Activated CD8-positive, alpha-beta memory T cell treated with anti-CD3 and anti-CD28 coated beads for 36 hours (primary cell): ENCODE measurements around the gene PORCN. TPM values are rescaled to one million over a fixed set of nuclear protein-coding genes. Genes with fewer than 3 reads are reported as not detected.

Experiments
- CTCF ChIA-PET: fragments of 350-600 bp; sonication (Branson Sonifier 250); formaldehyde crosslinking; loops from one replicate; lab custom pipeline; 2021; ENCODE audit warnings: antibody characterized with exemption; lab: Charles Lee
- POLR2A ChIA-PET: fragments of 350-600 bp; sonication (Branson Sonifier 250); formaldehyde crosslinking; loops from one replicate; lab custom pipeline; 2021; ENCODE audit warnings: antibody characterized with exemption; lab: Charles Lee
- total RNA-seq, 2 experiments: library from RNA; stranded (reverse); gene quantifications; one replicate each; pipeline ENCODE4 v1.2.3, GENCODE V29; 2021

PORCN gene
- total RNA-seq: 10 to 100 TPM; 10.3 to 11.6 TPM

DNA sequence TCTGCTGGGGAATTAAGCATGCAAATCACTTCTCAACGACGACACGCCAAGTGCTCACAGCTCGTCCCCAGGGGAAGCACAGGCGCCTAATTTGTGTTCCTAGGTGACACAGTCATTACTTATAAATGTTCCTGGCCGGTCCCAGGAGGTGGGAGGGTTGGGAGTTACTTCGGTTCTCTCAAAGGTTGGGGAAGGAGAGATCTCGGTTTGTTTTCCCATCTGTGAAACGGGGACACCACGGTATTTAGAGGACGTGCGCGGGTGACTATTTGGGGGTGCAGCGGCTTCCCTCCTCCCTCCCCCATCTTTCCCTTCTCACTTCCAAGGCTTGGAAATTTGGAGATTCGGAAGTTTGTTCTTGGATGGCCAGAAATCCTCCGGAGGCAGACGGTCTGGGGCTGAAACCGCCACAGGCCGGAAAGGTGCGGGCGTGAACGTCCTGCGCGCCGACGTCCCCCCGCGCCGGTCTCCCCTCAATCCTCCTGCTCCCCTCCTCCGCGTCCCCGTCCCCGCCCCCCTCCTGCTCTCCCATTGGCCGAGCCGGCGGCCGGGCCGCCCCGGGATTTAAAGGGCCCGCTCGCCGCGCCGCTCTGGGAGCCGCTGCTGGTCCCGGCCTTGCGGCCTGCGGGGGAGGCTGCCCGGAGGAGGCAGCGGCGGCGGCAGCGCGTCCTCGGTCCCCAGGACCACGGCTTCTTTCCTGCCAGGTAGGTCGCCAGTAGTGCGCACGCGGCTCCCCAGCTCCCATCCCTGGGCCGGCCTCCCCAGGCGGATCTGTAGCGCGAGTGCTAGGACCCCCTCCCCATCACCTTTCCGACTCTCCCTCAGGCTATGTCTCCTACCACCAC, at the start of gene PORCN:
Gene PORCN, plus strand, starts transcription at position 593 of the 845 bp plus-strand sequence. CDS start 829 bp downstream, outside the sequence.
- ChIA-PET CTCF (no interaction called here), POLR2A (no interaction called here)

DNA sequence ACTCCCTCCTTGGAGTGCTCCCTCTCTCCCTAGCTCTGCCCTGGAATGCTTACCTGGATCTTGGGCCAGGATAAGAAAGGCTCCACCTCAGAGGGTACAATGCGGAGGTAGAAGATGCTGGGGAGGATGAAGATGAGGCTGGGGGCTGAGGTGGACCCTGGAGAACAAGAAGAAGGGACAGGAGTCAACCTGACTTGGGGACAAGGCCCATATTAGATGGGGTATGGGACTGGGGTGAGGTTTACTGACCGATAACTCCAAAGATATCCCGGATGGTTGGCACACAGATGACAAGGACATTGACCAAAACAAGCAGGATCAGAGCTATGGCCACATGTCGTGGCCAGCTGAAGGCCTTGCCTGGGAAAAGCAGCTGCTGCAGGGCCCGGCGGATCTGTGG, 49.3 kb upstream of the PORCN start:
- ChIA-PET CTCF (no interaction called here), POLR2A (interaction anchor here (0.7 kb wide), 1 partner anchor 21 kb away, joined by 3 read pairs; no protein-coding TSS in a partner anchor)

DNA sequence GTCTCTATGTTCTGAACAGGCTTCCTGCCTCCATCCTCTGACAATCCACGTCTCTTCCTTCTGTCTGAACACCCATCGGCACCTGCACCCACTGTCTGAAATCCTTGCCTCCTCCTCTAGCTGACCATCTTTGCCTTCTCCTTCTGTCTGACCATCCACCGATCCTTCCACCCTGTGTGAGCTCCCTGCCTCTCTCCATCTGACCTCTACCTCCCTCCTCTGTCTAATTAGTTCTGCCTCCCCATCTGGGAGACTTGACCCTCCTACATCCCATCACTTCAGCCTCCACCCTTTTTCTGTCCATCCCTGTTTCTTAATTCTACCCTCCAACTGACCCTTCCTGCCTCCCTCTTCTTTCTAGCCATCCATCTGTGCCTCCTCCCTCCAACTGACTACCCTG, 48.8 kb upstream of the PORCN start:
- ChIA-PET CTCF (no interaction called here), POLR2A (no interaction called here)

DNA sequence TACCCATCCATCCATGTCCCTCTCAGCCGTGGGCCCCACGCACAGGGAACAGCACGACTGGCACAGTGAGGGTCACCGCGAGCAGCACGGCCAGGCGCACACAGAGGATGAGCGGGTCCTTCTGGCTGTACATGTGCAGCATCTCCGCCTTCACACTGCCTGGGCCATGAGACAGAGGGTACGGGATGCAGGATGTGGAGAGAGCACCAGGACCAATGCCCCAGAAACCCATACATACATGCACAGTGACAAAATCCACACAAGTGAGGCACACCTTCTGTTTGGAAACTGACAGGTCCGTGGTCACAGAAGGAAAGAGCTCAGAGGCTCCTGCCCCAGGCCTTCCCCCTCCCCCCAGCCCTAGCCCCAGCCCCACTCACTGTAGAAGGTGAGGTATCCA, 48.2 kb upstream of the PORCN start:
- ChIA-PET CTCF (no interaction called here), POLR2A (no interaction called here)

DNA sequence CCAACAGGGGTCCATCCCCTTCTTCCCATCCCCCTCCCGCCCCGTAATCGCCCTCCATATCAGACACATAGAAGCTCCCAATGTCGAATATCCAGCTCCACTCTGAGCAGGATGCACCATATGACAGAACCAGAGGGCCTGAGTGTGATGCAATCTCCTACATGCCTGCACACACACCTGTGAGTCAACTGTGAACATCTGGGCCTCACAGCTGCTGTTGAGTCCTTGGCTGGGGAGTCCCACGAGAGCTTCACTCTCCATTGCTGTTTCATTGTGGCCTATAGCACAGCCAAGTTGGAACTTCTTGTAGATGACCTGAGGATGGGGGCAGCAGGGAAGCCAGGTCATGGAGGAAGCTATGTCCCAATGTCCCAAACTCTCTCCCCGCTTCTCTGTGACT, 47.0 kb upstream of the PORCN start:
- POLR2A ChIA-PET: interaction anchor here (0.6 kb wide), 1 partner anchor 653 kb away, joined by 5 read pairs; no protein-coding TSS in a partner anchor
- CTCF ChIA-PET: no interaction called here

DNA sequence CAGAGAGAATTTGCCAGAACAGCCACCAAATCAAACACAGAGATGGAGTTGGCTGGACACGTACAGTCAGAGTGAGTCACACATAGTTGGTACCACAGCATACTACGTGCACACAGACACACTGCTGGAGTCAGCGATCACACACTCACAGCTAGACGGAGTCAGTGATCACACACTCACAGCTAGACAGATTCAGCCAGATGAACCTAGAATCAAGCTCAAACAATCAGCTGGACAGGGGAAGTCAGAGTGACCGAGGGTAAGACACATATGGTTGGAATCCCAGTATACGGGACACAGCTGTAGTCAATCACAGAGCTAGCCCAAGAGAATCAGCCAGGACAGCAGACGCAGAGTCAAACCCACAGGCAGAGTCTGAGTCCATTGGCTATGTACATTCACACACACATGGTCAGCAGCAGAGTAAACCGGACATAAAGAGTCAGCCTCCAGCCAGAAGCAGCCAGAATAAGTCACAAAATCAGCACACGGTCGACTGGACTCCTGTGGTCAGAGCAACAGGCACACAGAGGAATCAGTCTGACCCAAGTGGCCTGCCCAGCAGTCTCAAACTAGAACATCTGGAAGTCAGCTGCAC, 43.4 kb upstream of the PORCN start:
- ChIA-PET POLR2A (interaction anchor here (0.7 kb wide), 1 partner anchor 891 kb away, joined by 5 read pairs; no protein-coding TSS in a partner anchor), CTCF (no interaction called here)

DNA sequence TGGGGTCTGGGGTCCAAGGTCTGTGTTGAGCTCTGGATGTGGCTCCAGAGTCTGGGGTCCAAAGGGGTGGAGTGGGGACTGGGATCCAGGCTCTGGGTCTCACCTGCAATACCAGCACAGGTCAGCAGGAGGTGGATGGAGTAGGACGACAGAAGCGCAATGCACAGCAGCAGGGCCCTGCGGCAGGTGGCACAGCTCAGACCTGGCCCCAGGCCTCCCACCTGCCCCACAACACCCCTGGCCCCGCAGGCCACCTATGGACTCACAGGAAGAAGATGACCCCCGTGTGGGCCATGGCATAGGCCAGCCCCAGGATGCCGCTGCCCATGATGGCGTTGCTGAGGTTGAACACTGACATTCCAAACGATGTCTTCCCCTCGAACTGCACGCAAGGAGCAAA, 42.1 kb upstream of the PORCN start:
- CTCF ChIA-PET: no interaction called here
- POLR2A ChIA-PET: interaction anchor here (1.4 kb wide), 1 partner anchor 108 kb away, joined by 3 read pairs; no protein-coding TSS in a partner anchor

DNA sequence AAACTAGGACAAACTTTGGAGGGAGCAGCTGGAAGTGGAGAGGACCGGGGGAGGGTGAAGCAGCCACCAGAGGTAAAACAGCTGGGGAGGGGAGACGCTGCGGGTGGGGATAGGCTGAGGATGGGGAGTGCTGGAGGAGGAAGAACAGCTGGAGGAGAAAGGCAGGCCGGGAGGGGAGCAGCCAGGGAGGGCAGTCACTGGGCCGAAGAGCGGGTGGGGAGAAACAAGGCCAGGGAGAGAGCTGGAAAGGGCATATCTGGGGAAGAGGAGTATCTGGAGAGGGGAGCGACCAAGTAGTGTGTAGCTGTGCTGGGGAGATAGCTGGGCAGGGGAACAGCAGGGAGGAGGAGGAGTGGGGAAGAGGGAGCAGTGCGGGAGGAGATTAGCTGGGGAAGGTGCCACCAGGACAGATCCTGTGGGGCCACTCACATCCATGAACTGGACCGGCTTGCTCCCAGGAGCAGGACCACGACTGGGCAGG, 41.5 kb upstream of the PORCN start:
- POLR2A ChIA-PET: interaction anchor here (1.4 kb wide), 1 partner anchor 108 kb away, joined by 3 read pairs; no protein-coding TSS in a partner anchor
- CTCF ChIA-PET: interaction anchor here (1.0 to 1.1 kb wide), 2 partner anchors 37 to 72 kb away, joined by 3 read pairs; partner anchors contain the start of gene TBC1D25

DNA sequence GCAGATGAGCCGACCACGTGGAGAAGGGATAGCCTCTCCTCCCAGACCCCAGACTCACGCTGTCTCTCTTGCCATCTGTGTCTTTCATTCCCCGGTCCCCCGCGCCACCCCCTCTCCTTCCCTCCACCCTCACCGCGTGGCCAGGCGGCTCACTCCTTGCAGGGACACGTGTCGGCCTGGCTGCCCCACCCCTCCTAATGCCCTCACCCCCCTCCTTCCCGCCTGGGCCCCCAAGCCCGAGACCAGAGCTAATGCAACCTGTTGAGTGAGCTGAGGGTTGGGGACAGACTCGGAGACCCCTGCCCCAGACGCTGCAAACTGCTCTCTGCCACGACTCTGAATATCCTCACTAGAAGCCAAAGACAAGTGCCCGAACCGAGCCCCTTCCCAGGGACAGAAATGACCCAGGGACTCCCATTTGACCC, 40.5 kb upstream of the PORCN start:
- ChIA-PET CTCF (interaction anchor here (1.1 to 1.4 kb wide), 2 partner anchors 71 to 386 kb away, joined by 3 read pairs; partner anchors contain the start of gene TBC1D25), POLR2A (interaction anchor here (0.7 to 1.4 kb wide), 3 partner anchors 12 to 107 kb away, joined by 3 to 4 read pairs (median 3); no protein-coding TSS in a partner anchor)

DNA sequence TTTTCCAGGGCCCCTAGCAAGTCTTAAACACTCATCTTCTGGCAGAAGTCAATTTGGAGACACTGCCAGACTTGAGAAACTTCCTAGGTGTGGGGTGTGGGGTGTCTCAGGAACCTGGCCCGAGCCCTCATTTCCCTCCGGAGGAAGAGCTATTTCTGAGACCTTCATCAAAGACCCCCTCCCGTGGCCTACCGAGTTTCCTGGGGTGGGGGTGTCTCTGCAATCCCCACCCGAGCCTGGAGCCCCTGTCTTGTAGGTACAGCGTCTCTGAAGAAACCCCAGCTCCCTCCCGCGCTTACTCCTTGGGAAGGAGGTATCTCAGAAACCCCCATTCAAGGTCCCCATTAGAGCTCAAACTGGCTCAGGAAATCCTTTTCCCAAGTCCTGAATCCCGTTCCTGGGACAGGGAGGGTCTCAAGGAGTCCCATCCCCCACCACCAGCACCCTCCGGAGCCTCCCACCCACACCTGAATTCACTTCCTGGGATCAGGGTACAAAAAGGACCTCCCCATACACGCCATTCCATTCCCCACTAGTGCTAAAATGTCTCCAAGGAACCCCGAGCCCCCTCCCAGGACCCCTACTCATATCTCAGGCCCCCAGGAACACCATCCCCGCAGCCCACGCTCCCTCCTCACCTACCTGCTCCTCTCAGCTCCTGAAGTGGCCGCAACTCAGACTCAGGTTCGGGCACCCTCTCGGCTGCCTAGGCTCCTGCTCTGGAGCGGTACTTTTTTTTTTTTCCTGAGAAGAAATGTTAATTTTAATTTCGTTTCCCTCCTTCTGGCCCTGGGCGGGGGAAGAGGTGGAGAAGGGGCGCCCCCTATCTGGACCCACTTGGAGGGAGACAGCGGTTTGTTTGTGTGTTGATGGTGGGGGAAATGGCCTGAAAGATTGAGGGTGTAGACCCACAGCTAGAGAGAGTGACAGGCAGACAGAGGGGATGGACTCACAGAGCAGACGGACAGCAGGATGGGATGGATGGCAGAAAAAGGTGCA, 39.8 kb upstream of the PORCN start:
- ChIA-PET POLR2A (interaction anchor here (0.7 to 1.1 kb wide), 2 partner anchors 12 to 53 kb away, joined by 3 to 4 read pairs; no protein-coding TSS in a partner anchor), CTCF (interaction anchor here (1.4 kb wide), 1 partner anchor 387 kb away, joined by 3 read pairs; no protein-coding TSS in a partner anchor)

DNA sequence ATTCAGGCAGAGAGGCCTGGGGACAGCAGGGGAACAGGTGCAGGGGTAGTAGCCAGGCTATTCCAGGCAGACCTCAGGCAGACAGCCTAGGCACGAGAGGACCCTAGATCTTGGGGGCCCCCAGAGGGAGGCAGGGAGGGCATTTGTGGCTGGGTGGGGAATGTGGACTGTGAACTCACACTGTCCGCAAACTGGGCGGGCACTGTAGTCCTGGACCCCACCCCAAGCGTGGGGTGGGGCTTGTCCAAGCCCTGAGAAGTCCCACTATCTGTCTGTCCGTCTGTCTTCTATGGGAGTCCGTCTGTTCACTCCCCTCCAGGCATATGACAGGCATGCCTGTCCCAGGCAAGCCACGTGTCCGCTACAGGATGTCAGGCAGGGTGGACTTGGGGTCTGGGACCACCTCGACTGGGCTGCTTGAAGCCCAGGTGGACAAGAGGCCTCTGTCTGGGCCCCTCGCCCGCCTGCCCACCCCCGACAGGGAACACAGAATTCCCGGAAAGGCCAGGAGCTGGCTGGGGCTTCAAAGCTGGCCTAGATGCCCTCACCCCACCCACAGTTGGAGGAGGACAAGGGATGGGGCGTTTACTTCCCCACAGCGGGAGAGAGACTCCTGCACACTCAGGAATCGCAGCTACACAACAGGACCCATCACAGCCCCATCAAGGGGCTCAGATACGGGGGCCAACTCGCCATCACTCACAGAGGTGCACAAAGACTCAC, 38.5 kb upstream of the PORCN start, which contains the start of gene SLC38A5:
Gene SLC38A5, minus strand, starts transcription at position 151 of the 723 bp plus-strand sequence. CDS start 2,336 bp downstream, outside the sequence.
- POLR2A ChIA-PET: no interaction called here
- CTCF ChIA-PET: interaction anchor here (0.6 to 0.7 kb wide), 2 partner anchors 155 to 160 kb away, joined by 3 to 4 read pairs; no protein-coding TSS in a partner anchor

DNA sequence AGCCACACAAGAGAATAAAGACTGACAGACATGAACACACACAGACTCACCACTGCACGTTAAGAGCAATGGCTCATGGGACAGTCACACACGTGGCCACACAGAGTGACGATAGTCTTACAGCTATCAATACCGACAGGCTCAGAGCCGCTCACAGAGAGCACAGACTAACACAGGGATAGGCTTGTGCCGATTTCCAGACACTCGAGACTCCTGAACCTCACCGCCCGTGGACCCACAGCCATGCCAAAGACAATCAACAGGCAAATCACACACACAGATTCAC, 38.0 kb upstream of the PORCN start:
- ChIA-PET POLR2A (no interaction called here), CTCF (interaction anchor here (0.6 kb wide), 1 partner anchor 160 kb away, joined by 4 read pairs; no protein-coding TSS in a partner anchor)

DNA sequence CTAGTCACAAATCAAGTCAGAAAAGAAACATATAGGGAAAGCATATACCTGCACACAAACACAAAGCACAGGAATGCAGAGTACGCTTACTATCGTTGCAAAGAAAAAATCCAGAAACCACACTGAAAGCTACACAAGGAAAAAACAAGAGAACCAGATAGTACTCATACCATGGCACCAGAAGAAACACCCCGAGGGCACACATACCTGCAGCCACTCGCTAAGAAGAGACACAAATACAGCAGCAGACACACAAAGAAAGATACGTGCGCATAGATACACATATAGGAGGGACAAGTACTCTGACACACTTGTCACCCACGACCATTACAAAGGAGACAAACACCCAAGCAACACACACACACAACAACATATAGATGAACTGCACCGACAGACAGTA, 37.3 kb upstream of the PORCN start:
- ChIA-PET CTCF (no interaction called here), POLR2A (no interaction called here)

DNA sequence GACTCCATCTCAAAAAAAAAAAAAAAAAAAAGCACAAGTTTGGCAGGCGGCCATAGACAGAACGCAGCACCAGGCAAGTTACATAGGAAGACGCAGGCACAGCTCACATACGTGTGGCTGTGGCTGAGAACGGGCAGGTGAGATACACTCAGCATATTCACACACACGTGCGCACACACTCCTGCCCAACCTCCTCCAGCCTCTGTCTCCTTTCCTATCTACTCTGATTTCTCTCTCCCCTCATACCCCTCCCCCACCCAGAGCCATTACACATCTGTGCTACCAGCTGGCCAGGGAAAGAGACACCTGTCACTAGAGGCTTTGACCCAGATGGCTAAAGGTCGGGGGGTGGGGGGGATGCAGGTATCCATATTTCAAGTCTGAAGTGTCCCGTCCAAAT, 36.6 kb upstream of the PORCN start:
- ChIA-PET POLR2A (no interaction called here), CTCF (no interaction called here)

DNA sequence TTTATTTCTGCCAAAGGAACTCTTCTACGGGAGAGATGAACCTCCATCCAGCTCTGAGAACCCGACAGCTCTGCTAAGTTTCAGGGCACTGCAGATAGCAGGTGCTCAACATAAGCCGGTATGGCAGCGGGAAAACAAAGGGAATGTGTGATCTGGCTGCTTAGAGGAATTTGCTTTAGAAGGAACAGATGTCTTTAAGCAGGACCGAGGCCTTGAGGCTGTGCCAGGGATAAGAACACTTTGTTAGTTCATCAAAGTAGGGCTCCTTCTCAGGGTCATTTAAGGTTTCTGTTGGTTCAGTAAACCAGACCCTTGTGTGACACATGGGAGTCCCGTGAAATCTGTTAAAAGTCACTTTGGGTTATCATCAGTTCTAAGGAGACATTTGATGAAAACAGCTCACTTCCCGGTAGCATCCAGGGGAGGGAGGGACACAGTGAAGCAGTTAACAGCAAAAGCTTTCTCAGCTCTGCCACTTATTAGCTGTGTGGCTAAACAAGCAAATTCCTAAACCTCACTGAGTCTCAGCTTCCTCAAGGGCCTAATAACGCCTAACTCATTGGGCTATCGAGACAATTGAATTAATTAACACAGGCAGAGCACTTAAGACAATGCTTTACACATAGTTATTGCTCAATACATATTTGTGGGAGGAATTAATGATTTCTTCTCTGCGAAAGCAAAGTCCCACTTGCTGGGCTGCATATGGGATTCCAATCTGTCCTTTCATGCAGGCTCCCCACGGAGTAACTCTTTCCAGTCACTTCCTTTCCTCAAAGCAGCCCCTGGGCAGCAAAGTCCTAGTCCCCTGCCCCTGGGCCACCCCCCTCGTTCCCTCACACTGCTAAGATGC, 35.7 kb upstream of the PORCN start:
- POLR2A ChIA-PET: no interaction called here
- CTCF ChIA-PET: no interaction called here

DNA sequence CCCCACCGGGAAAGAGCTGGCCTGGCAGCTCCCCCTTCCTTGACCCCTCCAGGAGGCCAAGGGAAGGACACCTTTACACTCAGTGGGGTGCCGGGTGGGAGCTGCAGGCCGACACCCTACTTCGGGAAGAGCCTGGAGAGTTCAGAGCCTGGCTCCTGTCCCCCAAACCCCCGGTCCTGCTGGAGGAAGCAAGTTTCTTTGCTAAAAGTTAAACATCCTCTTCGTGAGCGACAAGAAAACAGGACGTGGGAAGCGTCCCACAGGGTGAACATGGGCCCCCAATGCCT, 35.1 kb upstream of the PORCN start:
- CTCF ChIA-PET: no interaction called here
- POLR2A ChIA-PET: no interaction called here

DNA sequence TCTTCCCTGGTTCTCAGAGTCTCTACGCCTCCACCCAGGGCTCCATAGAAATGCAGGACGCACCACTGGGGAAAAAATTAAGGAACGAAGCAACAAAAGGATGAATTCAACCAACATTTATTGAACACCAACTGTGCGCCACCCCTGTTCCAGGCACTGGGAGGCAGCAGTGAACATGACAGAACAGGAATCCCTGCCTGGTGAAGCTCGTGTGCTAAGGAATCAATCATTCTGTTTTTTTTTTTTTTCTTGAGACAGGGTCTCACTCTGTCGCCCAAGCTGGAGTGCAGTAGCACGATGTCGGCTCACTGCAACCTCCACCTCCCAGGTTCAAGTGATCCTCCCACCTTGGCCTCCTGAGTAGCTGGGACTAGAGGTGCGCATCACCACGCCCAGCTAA, 34.7 kb upstream of the PORCN start:
- ChIA-PET CTCF (no interaction called here), POLR2A (no interaction called here)
